ENCODE measurements around the gene ELN. TPM values are rescaled to one million over a fixed set of nuclear protein-coding genes. Genes with fewer than 3 reads are reported as not detected.

The ELN gene
- total RNA-seq, 2 experiments from 2014 or later: not detected

DNA sequence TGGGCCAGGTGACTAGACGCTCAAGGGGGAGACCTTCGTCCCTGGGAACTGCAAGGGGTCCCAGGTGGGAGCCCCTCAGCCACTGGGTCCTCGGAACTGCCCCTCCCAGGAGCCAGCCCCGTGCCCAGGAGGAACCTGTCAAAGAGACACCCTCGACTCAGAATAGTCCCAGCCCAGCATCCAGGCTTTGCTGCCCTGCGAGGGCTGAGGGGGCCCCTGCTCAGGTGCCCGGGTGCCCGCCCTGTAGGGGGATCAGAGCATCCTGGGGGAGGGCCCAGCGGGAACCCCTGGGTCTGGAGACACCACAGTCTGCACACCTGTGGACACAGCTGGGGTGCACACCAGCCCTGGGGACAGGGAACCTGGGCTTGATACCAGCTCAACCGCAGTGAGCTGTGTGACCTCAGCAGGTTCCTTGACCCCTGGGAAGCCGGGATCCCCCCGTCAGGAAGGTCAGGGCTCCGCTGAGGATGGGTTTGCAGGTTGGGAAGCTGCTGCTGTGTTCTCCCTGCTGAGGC lies 407 bp downstream of the ELN start:
- Histone ChIP-seq H3K4me3 (ENCODE audit: low read length) (no peak overlapping the region), H3K4me1 (ENCODE audit: insufficient read depth, low read length) (peaks cover 15% of the 10 kb centered on the region), H3K27ac (ENCODE audit: low read depth in 1 of 2, low read length in 2 of 2) (no peak overlapping the region), H3K36me3 (ENCODE audit: insufficient read depth, low read length) (no peaks in the 10 kb centered on the region), H3K27me3 (ENCODE audit: control insufficient read depth in 1 of 2, insufficient read depth in 2 of 2, low read length in 2 of 2) (peaks cover 46 to 54% of the 10 kb centered on the region in 2 experiments), H3K9me3 (ENCODE audit: control insufficient read depth in 1 of 2, insufficient read depth in 1 of 2, low read length in 2 of 2) (no peaks in the 10 kb centered on the region)
- Mint-ChIP-seq H3K27ac (no peak overlapping the region), H3K4me1 (ENCODE audit: low read depth) (peaks cover 11% of the 10 kb centered on the region), H3K27me3 (peaks cover 68% of the 10 kb centered on the region), H3K36me3 (ENCODE audit: low read depth) (no peaks in the 10 kb centered on the region), H3K4me3 (no peak overlapping the region), H3K9me3 (no peaks in the 10 kb centered on the region)
- intact Hi-C loops (cut with DNase I, micrococcal nuclease): no loop called here
- DNase-seq (no peak), ATAC-seq (ENCODE audit: poor library complexity) (no peak)
- TF ChIP-seq, protein P1, sequence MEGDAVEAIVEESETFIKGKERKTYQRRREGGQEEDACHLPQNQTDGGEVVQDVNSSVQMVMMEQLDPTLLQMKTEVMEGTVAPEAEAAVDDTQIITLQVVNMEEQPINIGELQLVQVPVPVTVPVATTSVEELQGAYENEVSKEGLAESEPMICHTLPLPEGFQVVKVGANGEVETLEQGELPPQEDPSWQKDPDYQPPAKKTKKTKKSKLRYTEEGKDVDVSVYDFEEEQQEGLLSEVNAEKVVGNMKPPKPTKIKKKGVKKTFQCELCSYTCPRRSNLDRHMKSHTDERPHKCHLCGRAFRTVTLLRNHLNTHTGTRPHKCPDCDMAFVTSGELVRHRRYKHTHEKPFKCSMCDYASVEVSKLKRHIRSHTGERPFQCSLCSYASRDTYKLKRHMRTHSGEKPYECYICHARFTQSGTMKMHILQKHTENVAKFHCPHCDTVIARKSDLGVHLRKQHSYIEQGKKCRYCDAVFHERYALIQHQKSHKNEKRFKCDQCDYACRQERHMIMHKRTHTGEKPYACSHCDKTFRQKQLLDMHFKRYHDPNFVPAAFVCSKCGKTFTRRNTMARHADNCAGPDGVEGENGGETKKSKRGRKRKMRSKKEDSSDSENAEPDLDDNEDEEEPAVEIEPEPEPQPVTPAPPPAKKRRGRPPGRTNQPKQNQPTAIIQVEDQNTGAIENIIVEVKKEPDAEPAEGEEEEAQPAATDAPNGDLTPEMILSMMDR (IDR thresholded peaks at IDR 0.05): no peak
- ChIA-PET POLR2A (no interaction called here), CTCF (no interaction called here)

DNA sequence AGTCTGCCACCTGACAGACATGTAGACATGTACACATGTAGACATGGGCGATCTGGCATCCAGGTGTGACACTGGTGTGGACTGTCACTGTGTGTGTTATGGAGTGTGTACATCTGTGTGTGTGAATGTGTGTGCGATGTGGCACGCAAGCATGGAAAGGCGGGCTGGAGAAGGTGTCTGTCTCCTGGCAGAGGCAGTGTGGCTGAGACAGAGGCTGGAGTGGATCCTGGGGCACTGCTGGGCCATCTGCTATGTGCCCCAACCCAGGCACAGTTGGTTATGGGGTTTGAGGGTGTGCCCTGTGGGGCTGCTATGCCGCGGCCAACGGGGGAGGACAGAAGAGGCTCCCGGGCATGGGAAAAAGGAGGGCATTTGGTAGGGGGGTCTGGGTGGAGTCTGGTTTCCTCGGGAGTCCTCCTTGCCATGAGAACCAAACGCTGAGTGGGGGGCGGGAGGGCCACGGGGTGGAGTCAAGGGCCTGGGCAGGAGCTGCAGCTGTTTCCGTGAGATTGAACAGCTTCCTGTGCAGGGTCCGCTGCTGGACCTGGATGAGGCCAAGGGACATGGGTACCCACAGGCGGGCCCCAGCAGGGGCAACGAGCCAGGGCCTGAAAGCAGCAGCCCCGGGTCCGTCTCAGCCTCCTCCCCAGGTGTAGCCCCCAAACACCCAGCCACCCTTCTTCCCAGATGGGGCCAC lies 1.3 kb downstream of the ELN start:
- Histone ChIP-seq H3K27ac (ENCODE audit: low read depth in 1 of 2, low read length in 2 of 2) (no peak overlapping the region), H3K9me3 (ENCODE audit: control insufficient read depth in 1 of 2, insufficient read depth in 1 of 2, low read length in 2 of 2) (no peaks in the 10 kb centered on the region), H3K4me3 (ENCODE audit: low read length) (no peak overlapping the region), H3K36me3 (ENCODE audit: insufficient read depth, low read length) (no peaks in the 10 kb centered on the region), H3K4me1 (ENCODE audit: insufficient read depth, low read length) (peaks cover 15% of the 10 kb centered on the region), H3K27me3 (ENCODE audit: control insufficient read depth in 1 of 2, insufficient read depth in 2 of 2, low read length in 2 of 2) (peaks cover 45 to 54% of the 10 kb centered on the region in 2 experiments)
- intact Hi-C loops (cut with DNase I, micrococcal nuclease): no loop called here
- no peak for ATAC-seq (ENCODE audit: poor library complexity)
- Mint-ChIP-seq H3K36me3 (ENCODE audit: low read depth) (no peaks in the 10 kb centered on the region), H3K27ac (no peak overlapping the region), H3K9me3 (no peaks in the 10 kb centered on the region), H3K27me3 (peaks cover 60% of the 10 kb centered on the region), H3K4me1 (ENCODE audit: low read depth) (peaks cover 11% of the 10 kb centered on the region), H3K4me3 (no peak overlapping the region)
- CTCF ChIA-PET: no interaction called here
- no peak for DNase-seq
- POLR2A ChIA-PET: no interaction called here
- TF ChIP-seq, protein P1 (IDR thresholded peaks at IDR 0.05): no peak

DNA sequence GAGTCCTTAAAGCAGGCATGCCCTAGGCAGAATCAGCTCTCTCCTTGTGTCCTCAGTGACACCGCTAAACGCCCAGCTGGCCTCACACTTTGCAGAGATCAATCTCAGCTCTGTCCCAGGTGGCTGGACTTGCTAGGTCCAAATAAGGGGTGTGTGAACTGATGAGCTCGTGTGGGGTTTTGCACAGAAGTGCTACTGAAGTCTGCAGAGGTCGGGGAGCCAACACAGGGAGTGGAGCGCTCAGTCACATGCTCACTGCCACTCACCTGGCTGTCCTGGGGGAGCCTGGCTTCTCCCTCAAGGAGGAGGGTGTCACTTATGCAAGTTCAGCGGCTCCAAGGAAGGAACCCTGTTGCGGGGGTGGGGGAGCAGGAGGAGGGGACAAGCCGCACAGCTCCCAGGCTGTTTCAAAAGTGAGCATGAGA lies 2.0 kb downstream of the ELN start:
- TF ChIP-seq, protein P1 (IDR thresholded peaks at IDR 0.05): no peak
- Histone ChIP-seq H3K27ac (ENCODE audit: low read depth in 1 of 2, low read length in 2 of 2) (no peak overlapping the region), H3K4me3 (ENCODE audit: low read length) (no peak overlapping the region), H3K36me3 (ENCODE audit: insufficient read depth, low read length) (no peaks in the 10 kb centered on the region), H3K4me1 (ENCODE audit: insufficient read depth, low read length) (peaks cover 15% of the 10 kb centered on the region), H3K27me3 (ENCODE audit: control insufficient read depth in 1 of 2, insufficient read depth in 2 of 2, low read length in 2 of 2) (peaks cover 44 to 54% of the 10 kb centered on the region in 2 experiments), H3K9me3 (ENCODE audit: control insufficient read depth in 1 of 2, insufficient read depth in 1 of 2, low read length in 2 of 2) (no peaks in the 10 kb centered on the region)
- Mint-ChIP-seq H3K36me3 (ENCODE audit: low read depth) (no peaks in the 10 kb centered on the region), H3K9me3 (no peaks in the 10 kb centered on the region), H3K4me3 (no peak overlapping the region), H3K4me1 (ENCODE audit: low read depth) (peaks cover 11% of the 10 kb centered on the region), H3K27me3 (peaks cover 53% of the 10 kb centered on the region), H3K27ac (no peak overlapping the region)
- CTCF ChIA-PET: no interaction called here
- intact Hi-C loops (cut with DNase I, micrococcal nuclease): no loop called here
- no peak for DNase-seq
- POLR2A ChIA-PET: no interaction called here
- ATAC-seq (ENCODE audit: poor library complexity): no peak

Measured in CD4-positive, alpha-beta T cell (primary cell).